Measurements from ENCODE around the gene CACTIN.

CACTIN gene

GRCh38 chr19:3623716-3624115 is 2.9 kb downstream of the CACTIN start:
- no peak for DNase-seq

DNA sequence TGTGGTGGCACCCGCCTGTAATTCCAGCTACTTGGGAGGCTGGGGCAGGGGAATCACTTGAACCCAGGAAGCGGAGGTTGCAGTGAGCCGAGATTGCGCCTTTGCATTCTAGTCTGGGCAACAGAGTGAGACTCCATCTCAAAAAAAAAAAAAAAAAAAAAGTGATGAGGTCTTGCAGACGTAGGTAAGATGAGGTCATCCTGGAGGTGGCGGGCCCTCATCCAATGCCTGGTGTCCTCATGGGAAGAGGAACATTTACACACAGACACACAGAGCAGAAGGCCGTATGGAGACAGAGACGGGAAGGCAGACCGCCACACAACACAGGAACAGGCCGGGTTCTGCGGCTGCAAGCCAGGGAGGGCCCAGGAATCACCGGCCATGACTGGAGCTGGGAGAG is 4.4 kb downstream of the CACTIN start:
- DNase-seq: no peak

- no peak for DNase-seq
Observed at GRCh38 chr19:3621689-3622088, 4.9 kb downstream of the CACTIN start.

DNA sequence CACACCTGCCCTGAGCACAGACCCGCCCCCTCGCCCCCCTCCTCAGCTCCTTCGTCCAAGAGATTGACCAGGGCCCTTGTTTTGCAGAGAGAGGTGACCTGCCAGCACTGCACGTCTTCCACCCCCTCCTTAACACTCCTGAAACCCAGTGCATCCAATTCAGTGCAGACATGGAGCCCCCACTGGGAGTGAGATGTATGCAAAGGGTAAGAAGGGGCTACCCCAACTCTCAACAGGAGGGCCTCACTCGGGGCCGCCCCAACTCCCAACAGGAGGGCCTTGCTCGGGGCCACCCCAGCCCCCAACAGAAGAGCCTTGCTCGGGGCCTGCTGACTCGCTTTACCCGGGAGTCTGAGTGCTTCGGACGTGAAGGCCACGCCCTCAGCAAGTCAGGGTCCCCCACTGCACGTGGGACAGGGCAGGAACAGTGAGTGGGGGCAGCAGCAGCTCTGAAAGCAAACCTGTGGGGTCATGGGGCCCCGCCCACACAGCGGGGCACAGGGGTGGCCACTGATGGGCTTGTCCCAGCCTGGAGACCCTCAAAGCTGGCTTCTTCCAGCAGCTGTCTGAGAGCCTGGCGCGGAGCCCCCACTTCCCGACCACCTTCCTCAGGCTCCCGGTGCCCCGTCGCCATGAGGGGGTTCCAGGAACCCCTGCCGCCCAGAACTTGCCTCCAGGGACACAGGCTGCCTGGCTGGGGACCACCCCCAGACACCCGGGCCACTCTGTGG is 5.6 kb downstream of the CACTIN start:
- no peak for DNase-seq

DNA sequence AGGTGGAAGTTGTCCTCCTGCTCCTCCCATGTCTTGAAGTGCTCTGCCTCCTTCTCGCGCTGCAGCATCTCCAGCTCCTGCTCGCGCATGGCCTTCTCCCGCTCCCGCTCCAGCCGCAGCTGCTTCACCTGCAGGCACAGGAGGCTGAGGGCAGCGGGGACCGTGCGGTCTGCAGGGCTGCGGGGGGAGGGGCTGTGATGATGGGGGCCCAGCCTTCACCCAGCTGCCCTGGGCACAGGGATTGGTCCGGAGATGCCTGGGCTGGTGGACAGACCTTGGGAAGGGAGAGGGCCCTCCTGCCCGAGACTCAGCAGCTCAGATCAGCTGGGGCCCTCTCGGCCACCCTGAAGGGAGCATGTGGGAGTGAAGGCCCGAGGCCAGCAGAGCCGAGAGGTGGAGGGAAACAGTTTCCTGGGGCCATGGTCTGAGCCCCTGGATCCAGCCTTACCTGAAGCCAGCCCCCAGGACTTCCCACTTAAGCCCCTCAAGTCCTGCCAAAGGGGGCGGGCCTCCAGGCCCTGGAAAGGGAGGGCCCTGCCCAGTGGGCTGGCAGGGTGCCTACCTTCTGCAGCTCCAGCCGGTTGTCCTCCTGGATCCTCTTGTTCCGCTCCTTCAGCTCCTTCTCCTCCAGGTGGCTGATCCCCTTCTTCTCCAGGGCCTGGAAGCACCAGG is 6.3 kb downstream of the CACTIN start:
- DNase-seq: no peak

- DNase-seq: no peak
Observed at GRCh38 chr19:3619631-3620012, 7.0 kb downstream of the CACTIN start.

GRCh38 chr19:3618811-3619630 is 7.6 kb downstream of the CACTIN start:
- DNase-seq: no peak

- no peak for DNase-seq
Observed at GRCh38 chr19:3618144-3618810, 8.3 kb downstream of the CACTIN start.

- DNase-seq: no peak
Observed at GRCh38 chr19:3617463-3617862, 9.1 kb downstream of the CACTIN start.

DNA sequence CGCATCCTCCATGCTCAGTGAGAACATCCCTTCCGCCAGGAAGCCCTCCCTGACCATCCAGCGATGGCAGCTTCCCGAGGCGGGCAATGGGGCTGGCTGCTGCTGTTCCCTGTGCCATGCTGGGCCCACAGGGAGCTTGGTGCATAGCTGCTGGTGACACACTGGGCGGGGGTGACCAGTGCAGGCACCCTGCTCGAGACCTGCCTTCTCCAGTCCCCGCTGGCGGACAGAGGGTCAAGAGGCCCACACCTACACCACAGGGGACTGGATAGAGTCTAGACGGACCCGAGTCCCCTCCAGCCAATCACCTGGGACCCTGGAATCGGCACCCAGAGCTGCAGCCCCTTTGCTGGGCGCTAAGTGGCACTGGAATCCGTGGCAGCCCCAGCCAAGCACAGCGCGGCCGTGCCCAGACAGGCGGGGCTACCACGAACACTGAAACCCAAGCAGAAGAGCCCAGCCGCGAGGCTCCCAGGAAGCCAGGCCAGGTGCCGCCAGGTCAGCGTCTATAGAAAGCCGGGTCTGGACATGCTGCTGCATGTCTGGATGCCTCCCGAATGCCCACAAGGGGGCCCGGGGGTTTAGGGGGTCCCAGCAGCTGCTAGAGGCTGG is 11.0 kb downstream of the CACTIN start:
- no peak for DNase-seq

- no peak for DNase-seq
Observed at GRCh38 chr19:3614858-3615505, 11.6 kb downstream of the CACTIN start.

- no peak for DNase-seq
Observed at GRCh38 chr19:3613818-3614661, 12.6 kb downstream of the CACTIN start.

DNA sequence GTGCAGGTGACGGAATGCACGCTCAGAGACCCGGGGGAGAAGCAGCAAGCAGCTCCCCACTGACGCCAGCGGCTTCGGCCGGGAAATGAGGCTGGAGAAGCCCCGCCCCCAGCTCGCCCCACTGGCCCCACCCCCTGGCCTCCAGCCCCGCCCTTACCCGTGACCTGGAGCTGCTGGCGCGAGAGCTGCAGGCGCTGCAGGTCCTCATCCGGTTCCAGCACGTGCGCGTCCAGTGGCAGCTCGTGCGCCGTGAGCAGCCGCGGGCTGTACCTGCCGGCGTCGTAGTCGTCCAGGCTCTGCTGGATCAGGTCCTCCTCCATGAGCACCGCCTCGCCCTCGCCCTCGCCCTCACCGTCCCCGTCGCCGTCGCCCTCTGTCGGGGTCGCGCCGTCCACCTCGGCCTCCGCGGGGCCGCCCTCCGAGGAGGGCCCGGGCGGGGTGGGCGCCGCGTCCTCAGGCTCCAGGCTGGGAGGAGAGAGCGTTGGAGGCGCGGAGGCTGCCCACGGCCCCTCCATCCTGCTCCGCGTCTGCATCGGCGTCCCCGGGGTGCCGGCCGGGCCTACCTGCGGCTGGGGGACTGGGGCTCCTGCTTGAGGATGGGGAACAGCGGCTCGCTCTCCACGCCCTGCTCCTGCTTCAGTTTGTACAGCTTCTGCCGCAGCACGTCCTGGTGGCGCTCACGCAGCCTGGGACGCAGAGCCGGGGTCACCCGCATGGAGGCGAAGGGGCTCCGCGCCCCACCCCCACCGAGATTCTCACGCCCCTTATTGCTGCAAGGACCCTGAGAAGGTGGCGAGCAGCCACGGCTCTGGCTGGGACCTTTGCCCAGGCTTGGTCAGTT is 13.5 kb downstream of the CACTIN start:
- DNase-seq: no peak

DNA sequence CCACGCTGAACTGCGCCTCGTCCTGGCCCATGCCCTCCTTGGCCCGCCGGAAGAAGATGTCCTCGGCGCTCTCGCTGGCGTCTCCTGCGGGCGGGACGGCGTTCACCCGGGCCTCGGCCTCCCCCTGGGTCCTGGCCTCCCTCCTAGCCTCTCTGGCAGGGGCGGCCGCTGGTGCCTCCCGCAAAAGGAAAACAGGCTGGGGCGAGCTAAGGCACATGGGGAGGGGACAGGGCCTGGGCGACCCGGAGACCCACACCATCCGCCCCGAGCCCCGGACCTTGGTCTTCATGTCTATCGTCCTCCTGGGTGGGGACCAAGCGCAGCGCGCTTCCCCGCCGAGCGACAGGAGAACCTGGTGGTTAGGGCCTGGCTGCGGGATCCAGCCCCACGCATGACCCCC is 14.3 kb downstream of the CACTIN start:
- no peak for DNase-seq

DNA sequence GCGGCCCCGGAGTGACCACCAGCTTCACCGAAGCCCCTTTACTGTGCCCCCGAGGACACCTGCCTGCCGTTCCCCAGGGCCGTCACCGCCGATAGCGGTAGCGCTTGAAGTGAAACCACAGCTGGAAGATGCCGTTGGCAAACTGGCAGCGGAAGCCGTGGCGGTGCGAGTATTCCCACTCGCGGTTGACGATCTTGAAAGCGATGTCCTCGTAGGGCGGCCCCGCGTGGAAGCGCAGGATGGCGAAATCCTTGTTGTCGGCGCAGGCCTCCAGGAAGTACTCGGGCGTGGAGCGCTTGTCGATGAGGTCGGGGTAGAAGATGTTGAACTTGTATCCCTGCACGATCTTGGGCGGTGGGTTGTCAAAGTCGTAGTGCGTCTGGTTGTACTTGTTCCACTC is 14.7 kb downstream of the CACTIN start:
- no peak for DNase-seq

DNA sequence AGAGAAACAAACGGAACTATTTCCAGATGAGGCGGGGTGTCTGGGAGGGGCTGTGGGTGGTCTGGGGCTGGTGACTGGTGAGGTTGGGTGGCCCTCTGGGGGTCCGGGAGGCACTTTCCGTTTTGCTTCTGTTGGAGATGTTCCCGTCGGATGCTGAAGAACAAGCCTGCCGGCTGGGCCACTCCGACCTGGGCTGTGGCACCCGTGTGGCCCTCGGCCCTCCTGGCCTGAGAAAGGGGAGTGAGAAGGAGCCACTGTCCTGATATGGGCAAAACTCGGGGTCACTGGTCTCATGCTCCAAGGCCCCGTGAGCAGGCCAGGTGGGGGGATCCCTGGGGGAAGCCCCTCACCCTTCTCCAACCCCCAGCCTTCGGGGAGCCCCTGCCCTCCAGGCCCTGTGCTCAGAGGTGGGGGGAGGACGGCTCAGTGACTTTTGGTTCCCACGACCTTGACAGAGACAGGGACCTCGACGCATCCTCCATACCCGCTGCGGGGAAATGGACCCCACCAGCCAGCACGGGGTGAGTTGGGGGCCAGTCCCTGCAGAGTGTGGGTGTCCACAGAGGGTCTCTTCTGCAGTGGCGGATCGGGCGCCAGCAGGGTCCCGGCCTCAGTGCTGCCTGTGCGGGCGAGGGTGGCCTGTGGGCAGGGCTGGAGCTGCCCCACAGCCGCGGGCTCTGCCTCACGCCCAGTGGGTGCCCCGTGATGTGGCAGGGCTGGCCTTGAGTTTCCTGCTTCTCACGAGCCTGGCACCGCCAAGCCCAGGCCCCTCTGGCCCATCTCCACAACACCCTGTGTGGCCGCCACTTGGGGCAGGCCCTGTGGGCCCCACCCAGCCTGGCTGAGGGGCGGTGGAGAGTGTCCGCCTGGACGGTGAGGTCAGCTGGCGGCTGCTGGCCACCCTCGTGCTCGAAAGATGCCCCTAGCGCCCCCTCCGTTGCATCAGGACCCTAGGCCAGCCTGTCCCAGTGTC is 15.6 kb downstream of the CACTIN start:
- no peak for DNase-seq

GRCh38 chr19:3609779-3610719 is 16.5 kb downstream of the CACTIN start:
- no peak for DNase-seq

DNA sequence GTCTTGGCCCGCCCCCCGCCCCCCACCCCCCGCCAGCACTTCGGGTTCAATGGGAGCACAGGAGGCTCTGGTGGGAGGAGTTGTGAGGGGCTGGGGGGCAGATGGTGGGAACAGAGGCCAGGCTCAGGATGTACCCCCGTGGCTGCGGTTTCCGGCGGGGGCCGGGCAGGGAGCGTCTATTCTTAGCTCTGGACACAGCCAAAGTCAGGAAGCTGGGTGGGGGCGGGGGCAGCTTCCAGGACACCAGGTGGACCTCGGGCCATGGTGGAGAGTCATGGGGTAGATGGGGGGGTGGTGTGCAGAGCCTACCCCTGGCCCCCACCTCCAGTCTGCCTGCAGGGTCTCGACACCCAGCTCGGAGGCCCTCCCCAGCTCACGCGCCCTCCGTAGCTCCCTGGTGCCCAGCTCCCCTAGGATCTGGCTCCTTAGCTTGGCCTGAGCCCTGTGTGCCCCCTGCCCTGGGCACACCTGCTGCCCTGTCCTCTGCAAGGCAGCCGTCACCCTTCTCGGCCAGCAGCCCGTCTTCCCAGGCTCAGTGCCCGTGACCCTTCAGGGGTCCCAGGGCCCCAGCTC is 17.8 kb downstream of the CACTIN start:
- no peak for DNase-seq

All from cerebellar nuclear complex (tissue), 1 donor.